Mesenchymal stem cell (in vitro differentiated cells and primary cell): ENCODE results near the gene IFNAR2.

Experiments
- DNase-seq: peaks from one replicate; pipeline ENCODE4 v3.0.0-alpha.2; 2013
- H2AFZ ChIP-seq: one replicate; pipeline ENCODE4 v1.6.1; 2013; ENCODE audit warnings: low read depth, mild to moderate bottlenecking, control low read depth, inconsistent platforms, low read length, moderate library complexity
- H2AK5ac ChIP-seq: 2 replicates; pipeline ENCODE4 v1.6.1; 2013; ENCODE audit warnings: low read length, moderate library complexity, mild to moderate bottlenecking, inconsistent platforms; ENCODE audit not compliant: severe bottlenecking
- H2BK120ac ChIP-seq: one replicate; pipeline ENCODE4 v1.6.1; 2013; ENCODE audit warnings: low read depth, mild to moderate bottlenecking, inconsistent platforms, low read length, moderate library complexity
- H2BK12ac ChIP-seq, 2 experiments: one replicate each; pipeline ENCODE4 v1.6.1; 2013; ENCODE audit warnings: inconsistent platforms in 2 of 2, low read length in 2 of 2, mild to moderate bottlenecking in 2 of 2, moderate library complexity in 2 of 2, control low read depth in 1 of 2
- H2BK15ac ChIP-seq: one replicate; pipeline ENCODE4 v1.6.1; 2013; ENCODE audit warnings: mild to moderate bottlenecking, low read depth, inconsistent platforms; ENCODE audit not compliant: poor library complexity, severe bottlenecking
- H2BK5ac ChIP-seq: 2 replicates; pipeline ENCODE4 v1.6.1; 2013; ENCODE audit warnings: low read depth, mild to moderate bottlenecking, low read length, control low read depth, inconsistent platforms; ENCODE audit not compliant: poor library complexity, severe bottlenecking
- H3K14ac ChIP-seq, 2 experiments: one replicate each; pipeline ENCODE4 v1.6.1; 2013; ENCODE audit warnings: inconsistent platforms in 2 of 2, low read length in 2 of 2, control low read depth in 1 of 2, mild to moderate bottlenecking in 1 of 2, moderate library complexity in 1 of 2
- H3K18ac ChIP-seq, 2 experiments: one replicate each; pipeline ENCODE4 v1.6.1; 2013; ENCODE audit warnings: inconsistent platforms in 2 of 2, low read length in 2 of 2, control low read depth in 1 of 2, low read depth in 1 of 2, mild to moderate bottlenecking in 1 of 2
- H3K23ac ChIP-seq, 2 experiments: one replicate each; pipeline ENCODE4 v1.6.1; 2013; ENCODE audit warnings: inconsistent platforms in 2 of 2, low read length in 2 of 2, mild to moderate bottlenecking in 2 of 2, moderate library complexity in 2 of 2, control low read depth in 1 of 2
- H3K27ac ChIP-seq: 2 replicates; pipeline ENCODE4 v1.5.1; 2013; ENCODE audit warnings: mild to moderate bottlenecking, moderate library complexity, low read length, control low read depth, inconsistent platforms; ENCODE audit not compliant: poor library complexity, severe bottlenecking
- H3K27me3 ChIP-seq, 2 experiments: 2 replicates each; pipeline versions ENCODE4 v1.6.1 to v1.7.0; 2013; ENCODE audit warnings: low read length in 2 of 2, mild to moderate bottlenecking in 2 of 2, moderate library complexity in 2 of 2, control low read depth in 1 of 2, inconsistent platforms in 1 of 2; ENCODE audit not compliant: control insufficient read depth in 1 of 2, insufficient read depth in 1 of 2
- H3K36me3 ChIP-seq, 2 experiments: 2 replicates each; pipeline versions ENCODE4 v1.6.1 to v1.7.0; 2013; ENCODE audit warnings: low read length in 2 of 2, control low read depth in 1 of 2, inconsistent platforms in 1 of 2, low read depth in 1 of 2, mild to moderate bottlenecking in 1 of 2; ENCODE audit not compliant: insufficient read depth in 2 of 2, control insufficient read depth in 1 of 2
- H3K4ac ChIP-seq, 2 experiments: one replicate each; pipeline ENCODE4 v1.6.1; 2013; ENCODE audit warnings: inconsistent platforms in 2 of 2, low read length in 2 of 2, mild to moderate bottlenecking in 2 of 2, moderate library complexity in 2 of 2, control low read depth in 1 of 2, low read depth in 1 of 2
- H3K4me1 ChIP-seq: 2 replicates; pipeline ENCODE4 v1.6.1; 2013; ENCODE audit warnings: low read depth, low read length, control low read depth; ENCODE audit not compliant: control insufficient read depth, insufficient read depth
- H3K4me2 ChIP-seq: 2 replicates; pipeline ENCODE4 v1.6.1; 2013; ENCODE audit warnings: low read length, mild to moderate bottlenecking, inconsistent platforms; ENCODE audit not compliant: poor library complexity, severe bottlenecking
- H3K4me3 ChIP-seq, 2 experiments: 2 replicates each; pipeline versions ENCODE4 v1.5.1 to v1.7.0; 2013; ENCODE audit warnings: low read length in 2 of 2, mild to moderate bottlenecking in 2 of 2, control low read depth in 1 of 2, low read depth in 1 of 2; ENCODE audit not compliant: insufficient read depth in 1 of 2
- H3K79me1 ChIP-seq: replicated peaks from 2 replicates; pipeline ENCODE4 v1.6.1; 2013; ENCODE audit warnings: mild to moderate bottlenecking, control low read depth, low read length, inconsistent platforms; ENCODE audit not compliant: poor library complexity, severe bottlenecking
- H3K9ac ChIP-seq: 2 replicates; pipeline ENCODE4 v1.7.0; 2013; ENCODE audit warnings: mild to moderate bottlenecking, low read length, moderate library complexity
- H3K9me3 ChIP-seq: 2 replicates; pipeline ENCODE4 v1.7.0; 2013; ENCODE audit warnings: mild to moderate bottlenecking, low read length; ENCODE audit not compliant: control insufficient read depth
- H4K8ac ChIP-seq: one replicate; pipeline ENCODE4 v1.6.1; 2013; ENCODE audit warnings: inconsistent platforms, mild to moderate bottlenecking, low read length, moderate library complexity
- H4K91ac ChIP-seq: one replicate; pipeline ENCODE4 v1.6.1; 2013; ENCODE audit warnings: mild to moderate bottlenecking, low read length, inconsistent platforms
- whole genome bisulfite sequencing: methylation state at CpG from one replicate; pipeline ENCODE4 v1.1.7; 2013; ENCODE audit warnings: mixed read lengths; 5-methylcytosine and 5-hydroxymethylcytosine counted together

IFNAR2 gene

DNA sequence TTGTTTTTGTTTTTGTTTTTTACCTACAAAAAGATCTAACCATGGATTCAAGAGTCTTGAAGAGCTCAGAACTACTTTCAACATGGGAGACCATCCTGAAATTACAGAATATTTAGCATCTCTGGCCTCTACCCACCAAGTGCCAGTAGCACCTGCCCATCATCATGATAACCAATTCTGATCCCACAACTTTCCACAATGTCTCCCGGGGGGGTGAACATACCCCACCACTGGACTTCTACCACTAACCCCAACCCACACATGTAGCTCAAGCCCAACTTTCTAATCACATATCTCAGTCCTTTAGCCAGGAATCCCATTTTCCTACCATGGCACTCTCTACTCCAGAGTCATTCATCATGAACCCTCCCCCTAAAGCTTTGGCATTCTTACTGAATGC is 15.7 kb upstream of the IFNAR2 start:
- Histone ChIP-seq H3K14ac (no peak overlapping the region), H3K27ac (no peak overlapping the region), H2AK5ac (no peak overlapping the region), H2BK15ac (no peak overlapping the region), H2BK120ac (no peak overlapping the region), H2AFZ (no peak overlapping the region), H4K91ac (no peak overlapping the region), H2BK12ac (no peak overlapping the region), H3K4me3 (no peak overlapping the region), H3K4me2 (no peak overlapping the region), H3K18ac (no peak overlapping the region), H3K4ac (no peak overlapping the region), H3K36me3 (no peaks in the 10 kb centered on the region), H4K8ac (no peak overlapping the region), H3K9ac (no peak overlapping the region), H3K9me3 (no peaks in the 10 kb centered on the region), H3K27me3 (peaks cover 0 to 10% of the 10 kb centered on the region in 2 experiments), H2BK5ac (no peak overlapping the region), H3K4me1 (no peaks in the 10 kb centered on the region), H3K79me1 (no peaks in the 10 kb centered on the region), H3K23ac (no peak overlapping the region)
- DNase-seq = no peak
- 96% methylated on average over 1 of the region's 1 CpG for WGBS

- Histone ChIP-seq H2BK15ac (no peak overlapping the region), H4K8ac (no peak overlapping the region), H3K9ac (no peak overlapping the region), H3K27ac (no peak overlapping the region), H3K14ac (no peak overlapping the region), H4K91ac (no peak overlapping the region), H3K9me3 (no peaks in the 10 kb centered on the region), H3K36me3 (no peaks in the 10 kb centered on the region), H2AFZ (no peak overlapping the region), H3K79me1 (no peaks in the 10 kb centered on the region), H2BK120ac (no peak overlapping the region), H3K18ac (no peak overlapping the region), H3K23ac (no peak overlapping the region), H3K4me3 (no peak overlapping the region), H2BK12ac (no peak overlapping the region), H3K27me3 (peaks cover 0 to 10% of the 10 kb centered on the region in 2 experiments), H3K4me2 (no peak overlapping the region), H3K4me1 (no peaks in the 10 kb centered on the region), H3K4ac (no peak overlapping the region), H2AK5ac (no peak overlapping the region), H2BK5ac (no peak overlapping the region)
- DNase-seq = no peak
- WGBS = 91% methylated on average over 1 of the region's 2 CpGs
These were observed 12.6 kb upstream of the IFNAR2 start for GRCh38 chr21:33217138-33217520.

GRCh38 chr21:33219300-33219699 is 10.4 kb upstream of the IFNAR2 start:
- Histone ChIP-seq H2BK5ac (no peak overlapping the region), H3K4me2 (no peak overlapping the region), H3K36me3 (no peaks in the 10 kb centered on the region), H2BK12ac (no peak overlapping the region), H3K27ac (no peak overlapping the region), H3K14ac (no peak overlapping the region), H3K9ac (no peak overlapping the region), H4K91ac (no peak overlapping the region), H3K27me3 (no peaks in the 10 kb centered on the region), H2AFZ (no peak overlapping the region), H3K4ac (no peak overlapping the region), H2BK15ac (no peak overlapping the region), H3K4me1 (no peaks in the 10 kb centered on the region), H3K4me3 (no peak overlapping the region), H3K9me3 (no peaks in the 10 kb centered on the region), H3K79me1 (no peaks in the 10 kb centered on the region), H4K8ac (no peak overlapping the region), H3K18ac (no peak overlapping the region), H3K23ac (no peak overlapping the region), H2AK5ac (no peak overlapping the region), H2BK120ac (no peak overlapping the region)
- DNase-seq = no peak
- WGBS = 95% methylated on average over 1 of the region's 3 CpGs

DNA sequence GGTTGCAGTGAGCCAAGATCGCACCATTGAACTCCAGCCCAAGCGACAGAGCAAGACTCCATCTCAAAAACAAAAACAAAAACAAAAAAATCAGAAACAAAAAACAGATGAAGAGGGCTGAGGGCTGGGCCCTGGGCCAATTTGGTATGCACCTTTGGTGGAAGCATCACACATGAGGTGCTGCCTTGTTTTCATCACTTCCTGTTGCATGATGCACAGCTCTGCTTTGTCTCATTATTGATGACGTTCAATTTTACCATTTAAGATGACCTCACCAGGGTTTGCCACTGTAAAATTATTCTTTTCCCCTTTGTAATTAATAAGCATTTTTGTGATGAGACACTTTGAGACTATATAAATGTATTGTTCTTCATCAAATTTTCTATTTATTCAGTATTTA is 9.8 kb upstream of the IFNAR2 start:
- no peak for DNase-seq
- H3K4me3 ChIP-seq = no peak overlapping the region
- no peak overlapping the region for H3K9ac ChIP-seq
- no peaks in the 10 kb centered on the region for H3K79me1 ChIP-seq
- no peak overlapping the region for H2BK15ac ChIP-seq
- no peak overlapping the region for H2BK120ac ChIP-seq
- H3K4ac ChIP-seq = no peak overlapping the region
- H2BK5ac ChIP-seq = no peak overlapping the region
- no peak overlapping the region for H3K4me2 ChIP-seq
- no peak overlapping the region for H3K14ac ChIP-seq
- H3K27ac ChIP-seq = no peak overlapping the region
- H4K8ac ChIP-seq = no peak overlapping the region
- H2BK12ac ChIP-seq = no peak overlapping the region
- 92% methylated on average over 2 of the region's 3 CpGs for WGBS
- H3K18ac ChIP-seq = no peak overlapping the region
- H3K4me1 ChIP-seq = no peaks in the 10 kb centered on the region
- H4K91ac ChIP-seq = no peak overlapping the region
- no peaks in the 10 kb centered on the region for H3K27me3 ChIP-seq
- no peak overlapping the region for H3K23ac ChIP-seq
- no peaks in the 10 kb centered on the region for H3K9me3 ChIP-seq
- H2AK5ac ChIP-seq = no peak overlapping the region
- no peak overlapping the region for H2AFZ ChIP-seq
- H3K36me3 ChIP-seq = no peaks in the 10 kb centered on the region
